GM12872 (cell line): Measurements from ENCODE around the gene CCDC80.

Source experiments
- CTCF ChIP-seq: IDR thresholded peaks from 3 replicates; pipeline ENCODE4 v1.5.1; 2011; ENCODE audit warnings: low read depth, mild to moderate bottlenecking, low read length, moderate library complexity; ENCODE audit not compliant: insufficient read depth

CCDC80 gene, protein sequence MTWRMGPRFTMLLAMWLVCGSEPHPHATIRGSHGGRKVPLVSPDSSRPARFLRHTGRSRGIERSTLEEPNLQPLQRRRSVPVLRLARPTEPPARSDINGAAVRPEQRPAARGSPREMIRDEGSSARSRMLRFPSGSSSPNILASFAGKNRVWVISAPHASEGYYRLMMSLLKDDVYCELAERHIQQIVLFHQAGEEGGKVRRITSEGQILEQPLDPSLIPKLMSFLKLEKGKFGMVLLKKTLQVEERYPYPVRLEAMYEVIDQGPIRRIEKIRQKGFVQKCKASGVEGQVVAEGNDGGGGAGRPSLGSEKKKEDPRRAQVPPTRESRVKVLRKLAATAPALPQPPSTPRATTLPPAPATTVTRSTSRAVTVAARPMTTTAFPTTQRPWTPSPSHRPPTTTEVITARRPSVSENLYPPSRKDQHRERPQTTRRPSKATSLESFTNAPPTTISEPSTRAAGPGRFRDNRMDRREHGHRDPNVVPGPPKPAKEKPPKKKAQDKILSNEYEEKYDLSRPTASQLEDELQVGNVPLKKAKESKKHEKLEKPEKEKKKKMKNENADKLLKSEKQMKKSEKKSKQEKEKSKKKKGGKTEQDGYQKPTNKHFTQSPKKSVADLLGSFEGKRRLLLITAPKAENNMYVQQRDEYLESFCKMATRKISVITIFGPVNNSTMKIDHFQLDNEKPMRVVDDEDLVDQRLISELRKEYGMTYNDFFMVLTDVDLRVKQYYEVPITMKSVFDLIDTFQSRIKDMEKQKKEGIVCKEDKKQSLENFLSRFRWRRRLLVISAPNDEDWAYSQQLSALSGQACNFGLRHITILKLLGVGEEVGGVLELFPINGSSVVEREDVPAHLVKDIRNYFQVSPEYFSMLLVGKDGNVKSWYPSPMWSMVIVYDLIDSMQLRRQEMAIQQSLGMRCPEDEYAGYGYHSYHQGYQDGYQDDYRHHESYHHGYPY

GRCh38 chr3:112640930-112641801, at the start of gene CCDC80:
Gene CCDC80 (minus strand): TSS chr3:112641143. CDS start chr3:112639905, 1,238 bp downstream.
- TF ChIP-seq CTCF: no peak

DNA sequence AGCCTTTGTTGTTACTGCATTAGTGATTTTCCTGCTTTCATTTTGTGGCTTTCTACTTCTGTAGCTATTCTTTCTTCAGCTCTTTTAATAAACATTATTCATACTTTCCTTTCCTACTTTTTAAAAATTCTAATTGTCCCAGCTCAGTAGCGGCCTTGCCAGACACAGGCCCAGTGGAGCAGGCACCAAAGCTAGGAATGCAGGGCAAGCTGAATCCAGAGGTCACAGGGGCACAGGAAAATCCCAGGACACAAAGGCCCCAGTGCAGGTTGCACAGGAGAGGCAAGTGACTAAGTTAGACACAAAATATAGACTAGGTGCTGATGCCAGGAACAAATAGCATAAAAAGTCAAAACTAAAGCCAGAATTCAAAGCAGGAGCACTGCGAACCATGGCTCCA, 49.0 kb upstream of the CCDC80 start:
- no peak for TF ChIP-seq CTCF

DNA sequence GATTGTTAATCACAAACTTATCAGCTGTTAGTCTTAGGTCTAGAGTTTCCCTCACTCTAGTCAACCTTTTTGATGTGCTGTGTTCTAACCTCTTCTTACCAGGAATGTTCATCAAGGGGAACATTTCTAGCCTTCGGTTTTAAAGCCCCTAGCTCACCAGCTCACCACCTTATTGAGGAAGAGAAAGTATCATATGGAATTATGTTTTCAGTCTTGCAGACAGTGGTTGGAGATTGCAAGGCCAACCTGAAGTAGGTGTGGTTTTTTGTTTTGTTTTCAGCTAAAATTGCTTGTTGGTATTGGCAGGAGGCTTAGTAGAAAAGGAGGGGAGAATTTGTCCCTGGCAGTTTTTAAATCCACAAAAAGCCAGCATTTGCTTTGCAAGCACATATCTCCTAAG, 48.4 kb upstream of the CCDC80 start:
- TF ChIP-seq CTCF: no peak

DNA sequence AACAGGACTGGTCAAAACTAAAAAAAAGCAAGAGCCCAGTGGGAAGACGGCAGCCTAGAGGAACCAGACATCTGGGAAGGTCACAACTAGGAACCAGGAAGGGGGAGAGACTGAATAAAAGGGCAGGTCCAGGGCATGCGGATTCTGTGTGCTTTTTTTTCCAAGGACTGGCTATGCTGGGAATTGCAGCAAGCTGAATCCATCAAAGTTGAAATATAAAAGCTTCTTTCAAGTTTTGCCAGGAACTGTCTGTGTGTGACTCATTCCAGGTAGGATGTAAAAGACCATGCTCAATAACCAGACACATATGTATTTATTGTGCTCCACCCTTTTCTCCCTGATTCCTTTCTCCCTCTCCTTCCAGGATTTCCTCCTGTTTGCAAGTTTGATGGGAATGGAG, 47.9 kb upstream of the CCDC80 start:
- no peak for TF ChIP-seq CTCF

- TF ChIP-seq CTCF: no peak
Measured at GRCh38 chr3:112688085-112688769, 47.3 kb upstream of the CCDC80 start.

GRCh38 chr3:112687616-112688015, 46.7 kb upstream of the CCDC80 start:
- TF ChIP-seq CTCF: no peak
